T47D (cell line): Measurements from ENCODE around the gene RPL29.

ENCODE experiments used
- DNase-seq, 2 experiments: peaks; one replicate each; pipeline versions ENCODE4 v3.0.0 to v3.0.0-alpha.2; 2011 to 2012; ENCODE audit warnings: low read depth in 1 of 2, low spot score in 1 of 2
- JUND ChIP-seq: IDR thresholded peaks from 2 replicates; pipeline ENCODE4 v1.6.1; 2012; ENCODE audit warnings: low read depth
- in situ Hi-C: cut with HindIII; loops from 2 replicates; pipeline ENCODE4 v1.10.0; 2016; ENCODE audit warnings: low sequenced_read_pairs, low pct_unique_long_range_greater_than_20kb

The RPL29 gene

GRCh38 chr3:51982352-51982837, 13.3 kb downstream of the RPL29 start:
- DNase-seq, result peak; percentile 66 to 71
- TF ChIP-seq JUND, result no peak
- in situ Hi-C loops, result no loop called here

- no peak for TF ChIP-seq JUND
- in situ Hi-C loops, result no loop called here
Observed at GRCh38 chr3:51980253-51980652, 15.4 kb downstream of the RPL29 start.

GRCh38 chr3:51978143-51978502, 17.6 kb downstream of the RPL29 start:
- no peak for TF ChIP-seq JUND
- in situ Hi-C loops, result no loop called here
- no peak for DNase-seq

More at GRCh38 chr3:51980253-51980652, 15.4 kb downstream of the RPL29 start:
- DNase-seq, result no peak

DNA sequence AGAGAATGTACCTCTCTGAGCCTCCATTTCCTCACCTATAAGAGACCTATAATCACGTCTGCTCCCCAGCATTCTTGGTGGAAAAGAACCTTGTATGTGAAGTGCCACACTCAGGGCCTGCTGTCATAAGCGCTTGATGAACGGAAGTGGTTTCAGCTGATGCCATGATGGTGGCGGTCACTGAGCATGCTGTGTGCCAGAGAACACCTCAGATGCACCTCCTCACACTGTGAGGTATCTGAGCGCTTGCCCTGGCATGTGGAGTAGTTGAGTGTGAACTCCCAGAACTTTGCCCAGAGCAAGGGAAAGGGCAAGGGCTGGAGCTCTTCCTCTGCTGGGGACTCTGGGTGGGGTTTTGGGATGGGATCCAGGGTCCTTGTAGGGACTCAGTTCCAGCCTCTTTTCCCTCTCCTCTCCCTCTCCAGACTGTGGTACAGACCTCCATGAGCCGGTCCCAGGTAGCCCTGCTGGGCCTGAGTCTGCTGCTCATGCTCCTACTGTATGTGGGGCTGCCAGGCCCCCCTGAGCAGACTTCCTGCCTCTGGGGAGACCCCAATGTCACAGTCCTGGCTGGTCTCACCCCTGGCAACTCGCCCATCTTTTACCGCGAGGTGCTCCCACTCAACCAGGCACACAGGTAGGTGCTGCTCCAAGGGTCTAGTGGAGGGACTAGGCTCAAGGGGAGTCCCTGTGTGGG, 18.1 kb downstream of the RPL29 start:
- TF ChIP-seq JUND, result no peak
- DNase-seq, result no peak
- in situ Hi-C loops, result no loop called here

DNA sequence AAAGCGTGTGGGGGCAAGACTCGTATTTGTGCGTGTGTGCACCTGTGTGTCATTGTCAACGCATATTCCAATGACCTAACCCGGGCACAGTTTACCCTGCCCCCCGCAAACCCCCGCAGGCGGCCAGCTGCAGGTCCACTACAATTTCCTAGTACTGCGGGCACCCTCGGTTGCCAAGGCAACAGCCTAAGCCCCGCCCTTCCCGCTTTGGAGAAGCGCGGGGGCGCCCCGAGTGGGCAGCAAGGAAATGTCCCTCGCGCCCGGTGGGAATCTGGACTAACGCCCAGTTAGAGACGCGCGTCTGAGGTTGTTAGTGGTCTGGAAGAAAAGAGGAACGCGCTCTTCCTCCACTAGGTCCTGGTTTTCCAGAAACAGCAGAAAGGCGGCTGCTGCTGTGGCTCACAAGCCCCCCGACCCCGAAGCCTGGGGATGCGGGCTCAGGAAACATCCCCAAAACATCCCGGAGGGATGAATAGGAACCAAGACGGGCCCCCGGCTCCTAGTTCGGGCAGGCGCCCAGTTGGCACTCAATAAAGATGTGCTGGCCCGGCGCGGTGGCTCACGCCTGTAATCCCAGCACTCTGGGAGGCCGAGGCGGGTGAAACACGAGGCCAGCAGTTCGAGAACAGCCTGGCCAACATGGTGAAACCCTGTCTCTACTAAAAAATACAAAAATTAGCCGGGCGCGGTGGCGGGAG, 19.7 kb downstream of the RPL29 start:
- TF ChIP-seq JUND, result no peak
- DNase-seq, result no peak
- in situ Hi-C loops, result no loop called here

DNA sequence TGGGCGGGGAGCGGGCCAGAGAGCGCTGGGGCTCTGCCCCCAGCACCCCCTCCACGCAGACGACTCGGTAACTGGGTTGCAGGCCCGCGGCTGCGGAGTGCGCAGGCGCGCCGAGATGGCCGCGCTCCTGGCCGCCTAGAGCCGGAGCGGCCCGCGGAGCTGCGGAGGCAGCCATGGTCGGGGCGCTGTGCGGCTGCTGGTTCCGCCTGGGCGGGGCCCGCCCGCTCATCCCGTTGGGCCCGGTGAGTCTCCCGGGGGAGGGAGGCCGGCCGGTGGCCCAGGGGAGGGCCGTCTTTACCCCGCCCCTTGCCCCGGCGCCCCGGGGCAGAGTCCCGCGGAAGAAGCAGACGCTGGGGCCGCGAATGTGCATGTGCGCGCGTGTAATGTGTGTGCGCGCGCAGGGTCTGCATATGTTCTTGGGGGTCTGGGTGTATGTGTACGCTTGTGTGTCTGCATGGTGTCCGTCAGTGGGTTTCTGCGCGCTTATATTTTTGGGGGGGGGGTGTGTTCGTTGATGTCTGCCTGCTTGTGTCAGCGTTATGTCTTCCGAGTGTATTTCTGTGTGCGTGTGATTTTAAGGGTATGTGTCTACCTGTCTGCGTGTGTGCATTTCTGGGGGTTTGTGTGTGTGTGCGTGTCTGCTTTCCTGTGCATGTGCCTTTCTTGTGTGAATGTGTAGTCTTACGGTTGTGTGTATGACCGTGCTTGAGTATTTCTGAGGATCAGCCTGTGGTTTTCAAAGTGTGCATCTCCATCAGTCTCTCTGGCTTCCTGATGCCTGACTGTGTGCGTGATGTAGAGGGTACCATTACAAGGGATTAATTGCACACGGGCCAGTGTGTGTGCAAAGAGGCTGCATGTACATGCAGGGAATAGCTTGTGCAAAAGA, 20.5 kb downstream of the RPL29 start, which contains the start of gene ABHD14A:
TSS of gene ABHD14A (plus strand) at position 102 of the 889 bp plus-strand sequence. CDS start at position 174, 72 bp downstream.
- DNase-seq, result peak; percentile 55 to 73
- TF ChIP-seq JUND, result no peak
- in situ Hi-C loops, result no loop called here

DNA sequence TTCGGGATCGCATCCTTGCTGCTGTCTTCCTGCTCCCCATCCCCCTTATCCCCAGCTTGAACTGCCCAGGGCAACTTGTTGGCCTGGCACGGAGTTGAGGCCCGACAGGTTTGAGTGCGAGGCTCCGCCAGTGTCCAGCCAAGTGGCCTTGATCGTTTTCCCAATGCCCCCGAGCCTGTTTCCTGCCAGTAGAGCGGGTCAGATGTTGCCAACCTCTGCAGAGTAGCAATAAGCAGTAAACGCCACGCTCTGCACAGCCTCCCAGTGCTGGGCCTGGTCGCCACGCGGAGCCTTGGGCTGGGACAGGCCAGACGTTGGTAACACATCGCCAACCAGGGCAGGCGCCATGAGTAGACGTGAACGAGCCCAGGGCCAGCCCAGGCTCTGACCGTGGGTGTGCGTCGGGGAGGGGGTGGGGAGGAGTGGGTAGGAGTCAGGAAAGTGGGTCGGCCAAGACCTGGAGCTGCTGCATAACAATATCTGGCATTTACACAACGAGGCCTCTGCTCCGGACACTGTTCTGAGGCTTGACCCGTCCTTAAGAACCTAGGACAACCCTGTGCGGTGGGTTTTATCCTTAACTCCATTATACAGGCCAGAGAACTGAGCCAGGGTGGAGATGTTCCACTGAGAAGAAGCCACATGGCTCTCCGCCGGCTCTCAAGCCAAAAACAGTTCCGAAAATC, 21.3 kb downstream of the RPL29 start:
- DNase-seq, result peak in 1 of 2 experiments; percentile 88
- TF ChIP-seq JUND, result no peak
- in situ Hi-C loops, result no loop called here

GRCh38 chr3:51971350-51971749, 24.3 kb downstream of the RPL29 start:
- in situ Hi-C loops, result no loop called here
- no peak for DNase-seq
- TF ChIP-seq JUND, result no peak

DNA sequence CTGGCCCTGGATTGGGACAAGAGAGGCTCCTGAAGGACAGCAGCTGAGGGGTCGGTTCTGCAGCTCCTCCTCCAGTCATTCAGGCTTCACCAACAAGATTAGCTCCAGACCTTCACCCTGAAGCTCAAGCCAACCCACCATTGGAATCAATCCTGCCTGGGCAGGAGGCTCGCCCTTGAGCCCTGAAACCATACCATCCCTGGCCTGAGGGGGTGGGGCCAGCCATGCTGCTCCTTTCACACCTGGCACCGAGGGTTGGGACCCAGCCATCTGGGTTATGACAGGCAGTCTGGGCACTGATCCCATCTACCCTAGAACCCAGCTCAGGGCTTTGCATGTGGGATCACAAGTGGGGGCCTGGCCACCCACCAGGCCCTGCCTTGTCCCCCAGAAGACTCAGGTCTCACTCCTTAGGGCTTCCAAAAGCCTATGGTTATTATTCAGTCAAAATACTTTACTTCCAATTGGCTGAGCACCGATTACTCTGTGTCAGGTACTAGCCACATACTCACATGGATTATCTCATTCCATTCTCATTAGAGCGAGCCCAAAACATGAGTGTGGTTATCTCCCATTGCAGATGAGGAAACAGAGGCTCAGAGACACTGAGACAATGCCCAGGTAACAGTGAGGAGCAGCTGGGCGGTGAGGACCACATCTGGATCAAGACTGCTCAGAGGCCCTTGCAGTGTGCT, 24.9 kb downstream of the RPL29 start:
- in situ Hi-C loops, result no loop called here
- DNase-seq, result no peak
- TF ChIP-seq JUND, result no peak

DNA sequence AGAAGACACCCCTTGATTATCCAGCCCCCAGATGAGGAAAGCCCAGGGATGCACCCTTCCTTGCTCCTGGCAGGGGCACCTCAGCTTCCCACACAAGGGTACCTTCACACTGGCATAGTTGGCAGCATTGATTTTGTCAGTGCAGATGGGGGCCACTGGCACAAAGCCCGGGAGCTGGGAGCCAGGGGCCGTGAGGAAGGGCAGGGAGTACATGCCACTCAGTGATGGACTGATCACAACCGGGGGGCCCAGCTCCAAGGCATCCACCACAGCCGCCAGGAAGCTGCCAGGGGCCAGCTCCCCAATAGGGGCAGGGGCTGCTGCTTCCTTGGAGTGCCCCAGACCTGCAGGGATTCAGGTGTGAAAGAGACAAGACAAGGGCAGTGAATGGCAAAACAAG, 25.9 kb downstream of the RPL29 start:
- no peak for TF ChIP-seq JUND

DNA sequence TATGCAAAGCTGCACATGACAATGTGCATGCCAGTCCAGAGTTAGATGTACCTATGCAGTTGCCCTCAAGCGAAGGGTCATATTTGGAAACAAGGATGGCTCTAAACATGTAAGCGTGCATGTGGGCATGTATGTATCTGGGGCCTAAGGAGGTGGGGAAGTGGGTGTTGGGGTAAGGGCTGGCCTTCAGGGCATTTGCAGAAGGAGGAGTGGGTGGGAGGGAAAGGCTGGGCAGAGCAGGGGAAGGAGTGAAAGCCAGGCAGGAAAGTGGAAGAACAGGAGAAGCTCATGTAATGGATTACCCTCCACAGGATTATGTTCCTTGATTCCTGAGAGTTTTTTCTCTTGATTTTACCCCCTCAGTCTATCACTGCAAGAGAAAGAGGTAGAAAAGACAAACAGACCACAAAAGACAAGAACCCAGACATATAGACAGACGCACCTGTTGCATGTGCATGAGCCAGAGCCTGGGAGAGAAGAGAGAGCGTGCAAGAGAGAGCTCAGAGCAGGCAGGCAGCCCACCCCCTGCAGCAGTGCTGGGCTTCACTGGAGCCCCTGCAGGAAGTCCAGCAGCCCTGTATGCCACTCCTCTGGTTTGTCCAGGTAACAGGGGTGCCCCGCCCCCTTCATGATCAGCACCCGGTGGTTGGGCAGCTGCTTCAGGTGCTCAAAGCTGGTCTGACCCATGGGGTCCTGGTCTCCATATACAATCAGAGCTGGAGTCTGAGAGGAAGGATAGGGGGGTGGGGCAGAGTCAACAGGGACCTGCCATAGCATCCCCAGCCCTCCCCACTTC, 26.6 kb downstream of the RPL29 start:
- TF ChIP-seq JUND, result no peak

More for the DNA sequence above, 25.9 kb downstream of the RPL29 start:
- DNase-seq, result no peak
- in situ Hi-C loops, result no loop called here

More for the DNA sequence above, 26.6 kb downstream of the RPL29 start:
- in situ Hi-C loops, result no loop called here
- DNase-seq, result peak in 1 of 2 experiments; percentile 28
